GM12892 (cell line): ENCODE data around the gene DOCK4.

ENCODE experiments used
- POLR2A ChIP-seq: IDR thresholded peaks from 2 replicates; pipeline ENCODE4 v1.6.1; 2011; ENCODE audit warnings: low read depth, low read length, control low read depth
- POLR2AphosphoS5 ChIP-seq: IDR thresholded peaks from 2 replicates; pipeline ENCODE4 v1.6.1; 2011; ENCODE audit warnings: low read depth, low read length, control low read depth
- TAF1 ChIP-seq: IDR thresholded peaks from 2 replicates; pipeline ENCODE4 v1.6.1; 2011; ENCODE audit warnings: low read depth, mild to moderate bottlenecking, control low read depth, low read length, borderline replicate concordance

DNA sequence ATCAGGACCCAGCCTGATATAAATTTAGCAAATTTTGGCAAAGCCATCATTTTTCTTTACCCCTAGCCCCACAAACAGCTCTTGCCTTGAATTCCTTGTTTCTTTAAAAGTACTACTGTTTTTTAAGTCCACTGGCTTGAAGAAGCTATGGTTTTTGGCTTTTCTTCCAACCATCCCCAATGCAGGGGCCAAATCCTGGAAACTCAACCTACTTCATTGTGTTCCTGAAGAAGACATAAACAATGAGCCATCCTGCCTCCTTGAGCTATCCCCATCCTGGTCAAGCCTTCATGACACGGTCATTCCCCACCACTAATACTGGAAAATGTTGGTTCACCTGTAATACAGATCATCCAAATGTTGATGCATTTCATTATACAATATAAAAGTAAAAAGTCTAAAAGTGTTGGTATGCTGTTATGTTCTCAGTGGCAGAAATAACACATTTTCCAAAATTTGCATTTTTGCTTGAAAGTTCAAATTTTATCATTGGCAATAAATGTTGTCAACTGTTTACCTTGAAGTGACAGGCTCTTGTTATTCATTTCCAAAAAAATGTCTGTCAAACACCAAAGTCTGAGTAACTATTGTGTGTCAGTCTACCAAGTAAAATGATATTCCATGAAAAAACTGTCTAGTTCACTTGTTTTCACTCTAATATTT is 92.2 kb downstream of the DOCK4 start:
- TF ChIP-seq POLR2A, result no peak
- TF ChIP-seq TAF1, result no peak
- no peak for TF ChIP-seq POLR2AphosphoS5
